CD4-positive, alpha-beta T cell treated with Interleukin-21 for 1 hour (primary cell): ENCODE data around the gene PCDHB10.
"Not testable (repeated sequence)": the region's sequence is repeated elsewhere in the genome, so short reads cannot be mapped to it uniquely, and the experiment has no call there.

Experiments
- DNase-seq: peaks from one replicate; pipeline ENCODE4 v3.0.0-alpha.2; 2020

PCDHB10 gene

GRCh38 chr5:141192110-141192725 is at the start of gene PCDHB10:
TSS of gene PCDHB10 (plus strand) at chr5:141192353. CDS start at chr5:141192553, 200 bp downstream.
- peak; percentile 15 for DNase-seq

- no peak for DNase-seq
Observed at GRCh38 chr5:141149812-141150211, 42.3 kb upstream of the PCDHB10 start, which contains the start of gene PCDHB6. TSS of gene PCDHB6 (plus strand) at chr5:141150057. CDS start at chr5:141150258, 201 bp downstream.

GRCh38 chr5:141150224-141150992 is 41.7 kb upstream of the PCDHB10 start:
- DNase-seq, result no peak

- no peak for DNase-seq
Observed at GRCh38 chr5:141150993-141151325, 41.2 kb upstream of the PCDHB10 start.

GRCh38 chr5:141151632-141152031 is 40.5 kb upstream of the PCDHB10 start:
- not testable (repeated sequence) for DNase-seq

- DNase-seq, result not testable (repeated sequence)
Observed at GRCh38 chr5:141152096-141152495, 40.1 kb upstream of the PCDHB10 start.

- DNase-seq, result no peak
Observed at GRCh38 chr5:141155540-141156374, 36.4 kb upstream of the PCDHB10 start.

- not testable (repeated sequence) for DNase-seq
Observed at GRCh38 chr5:141157356-141157755, 34.8 kb upstream of the PCDHB10 start.

GRCh38 chr5:141157901-141158300 is 34.3 kb upstream of the PCDHB10 start:
- DNase-seq, result not testable (repeated sequence)

- DNase-seq, result peak; percentile 16
Observed at GRCh38 chr5:141172381-141173204, 19.6 kb upstream of the PCDHB10 start, which contains the start of gene PCDHB7. TSS of gene PCDHB7 (plus strand) at chr5:141172644. CDS start at chr5:141172836, 192 bp downstream.

GRCh38 chr5:141174291-141175104 is 17.7 kb upstream of the PCDHB10 start:
- DNase-seq, result not testable (repeated sequence)

GRCh38 chr5:141175933-141176332 is 16.2 kb upstream of the PCDHB10 start:
- no peak for DNase-seq

- not testable (repeated sequence) for DNase-seq
Observed at GRCh38 chr5:141177577-141178191, 14.5 kb upstream of the PCDHB10 start, which contains the start of gene PCDHB8. TSS of gene PCDHB8 (plus strand) at chr5:141177790. CDS start at chr5:141178035, 245 bp downstream.

GRCh38 chr5:141179371-141179770 is 12.8 kb upstream of the PCDHB10 start:
- DNase-seq, result not testable (repeated sequence)

GRCh38 chr5:141179876-141180275 is 12.3 kb upstream of the PCDHB10 start:
- DNase-seq, result not testable (repeated sequence)

- DNase-seq, result no peak
Observed at GRCh38 chr5:141180313-141180712, 11.8 kb upstream of the PCDHB10 start.

- DNase-seq, result no peak
Observed at GRCh38 chr5:141182248-141182647, 9.9 kb upstream of the PCDHB10 start, which contains the start of gene PCDHB16. TSS of gene PCDHB16 (plus strand) at chr5:141182387. CDS start at chr5:141182560, 173 bp downstream.

GRCh38 chr5:141184117-141184855 is 7.9 kb upstream of the PCDHB10 start:
- DNase-seq, result not testable (repeated sequence)

GRCh38 chr5:141186897-141187512 is 5.1 kb upstream of the PCDHB10 start, which contains the start of gene PCDHB9:
TSS of gene PCDHB9 (plus strand) at chr5:141187161. CDS start at chr5:141187319, 158 bp downstream.
- peak; percentile 34 for DNase-seq
